RPMI7951 (cell line): ENCODE measurements around the gene ALAD. TPM values are rescaled to one million over a fixed set of nuclear protein-coding genes. Genes with fewer than 3 reads are reported as not detected.
A peak's percentile ranks its signal among the peaks of the same experiment; 100 is the strongest.
"Not testable (repeated sequence)": the region's sequence is repeated elsewhere in the genome, so short reads cannot be mapped to it uniquely, and the experiment has no call there.

Experiments used
- DNase-seq: peaks from one replicate; pipeline ENCODE4 v3.0.0-alpha.2; 2012; ENCODE audit warnings: low read depth
- total RNA-seq: library from RNA; depleted of rRNA; stranded (reverse); fragments of >200 nt; shearing (Covaris generic); gene quantifications from 2 replicates; pipeline ENCODE4 v1.2.3, GENCODE V29; 2014

ALAD gene
- total RNA-seq, 1 experiment from 2014 or later, result 12.5 TPM

- no peak for DNase-seq
Measured at GRCh38 chr9:113398796-113399195, 2.3 kb downstream of the ALAD start.

GRCh38 chr9:113397203-113397631 is 3.9 kb downstream of the ALAD start:
- no peak for DNase-seq

GRCh38 chr9:113395000-113395861 is 5.9 kb downstream of the ALAD start:
- no peak for DNase-seq

GRCh38 chr9:113393281-113393680 is 7.8 kb downstream of the ALAD start:
- no peak for DNase-seq

- DNase-seq, result no peak
Measured at GRCh38 chr9:113391917-113392316, 9.2 kb downstream of the ALAD start.

- DNase-seq, result no peak
Measured at GRCh38 chr9:113390192-113390960, 10.7 kb downstream of the ALAD start.

- no peak for DNase-seq
Measured at GRCh38 chr9:113389451-113389850, 11.6 kb downstream of the ALAD start.

GRCh38 chr9:113388833-113389232 is 12.3 kb downstream of the ALAD start:
- no peak for DNase-seq

- DNase-seq, result no peak
Measured at GRCh38 chr9:113387560-113388230, 13.4 kb downstream of the ALAD start.

- DNase-seq, result no peak
Measured at GRCh38 chr9:113386571-113387393, 14.3 kb downstream of the ALAD start.

GRCh38 chr9:113381909-113382411 is 19.1 kb downstream of the ALAD start:
- DNase-seq, result no peak

GRCh38 chr9:113381441-113381840 is 19.6 kb downstream of the ALAD start:
- not testable (repeated sequence) for DNase-seq

GRCh38 chr9:113380869-113381378 is 20.2 kb downstream of the ALAD start:
- no peak for DNase-seq

GRCh38 chr9:113379829-113380210 is 21.3 kb downstream of the ALAD start:
- DNase-seq, result not testable (repeated sequence)

GRCh38 chr9:113379094-113379828 is 21.8 kb downstream of the ALAD start:
- DNase-seq, result not testable (repeated sequence)

GRCh38 chr9:113376634-113377567 is 24.2 kb downstream of the ALAD start, which contains the start of gene HDHD3:
HDHD3 (minus strand) TSS chr9:113376986; CDS start chr9:113374354, 2,632 bp downstream.
- peak; percentile 69 for DNase-seq

- DNase-seq, result no peak
Measured at GRCh38 chr9:113375057-113376023, 25.7 kb downstream of the ALAD start.
